MM.1S (cell line): ENCODE measurements around the gene ADISSP.

Experiments
- EZH2 ChIP-seq: fragments of 300-600 bp; sonication (generic); optimal IDR thresholded peaks from 2 replicates; pipeline ENCODE3; 2017; ENCODE audit warnings: low read depth, mild to moderate bottlenecking, antibody characterized with exemption, low read length, mixed read lengths
- EZH2phosphoT487 ChIP-seq: fragments of 300-600 bp; sonication (generic); IDR thresholded peaks from 2 replicates; pipeline ENCODE4 v1.6.1; 2018; ENCODE audit warnings: antibody characterized with exemption, low read length
- TF ChIP-seq, protein P1 (sequence below): fragments of 300-600 bp; sonication (generic); IDR thresholded peaks from 2 replicates; pipeline ENCODE4 v1.5.1; 2016; ENCODE audit warnings: antibody characterized with exemption, low read length, mixed read lengths

DNA sequence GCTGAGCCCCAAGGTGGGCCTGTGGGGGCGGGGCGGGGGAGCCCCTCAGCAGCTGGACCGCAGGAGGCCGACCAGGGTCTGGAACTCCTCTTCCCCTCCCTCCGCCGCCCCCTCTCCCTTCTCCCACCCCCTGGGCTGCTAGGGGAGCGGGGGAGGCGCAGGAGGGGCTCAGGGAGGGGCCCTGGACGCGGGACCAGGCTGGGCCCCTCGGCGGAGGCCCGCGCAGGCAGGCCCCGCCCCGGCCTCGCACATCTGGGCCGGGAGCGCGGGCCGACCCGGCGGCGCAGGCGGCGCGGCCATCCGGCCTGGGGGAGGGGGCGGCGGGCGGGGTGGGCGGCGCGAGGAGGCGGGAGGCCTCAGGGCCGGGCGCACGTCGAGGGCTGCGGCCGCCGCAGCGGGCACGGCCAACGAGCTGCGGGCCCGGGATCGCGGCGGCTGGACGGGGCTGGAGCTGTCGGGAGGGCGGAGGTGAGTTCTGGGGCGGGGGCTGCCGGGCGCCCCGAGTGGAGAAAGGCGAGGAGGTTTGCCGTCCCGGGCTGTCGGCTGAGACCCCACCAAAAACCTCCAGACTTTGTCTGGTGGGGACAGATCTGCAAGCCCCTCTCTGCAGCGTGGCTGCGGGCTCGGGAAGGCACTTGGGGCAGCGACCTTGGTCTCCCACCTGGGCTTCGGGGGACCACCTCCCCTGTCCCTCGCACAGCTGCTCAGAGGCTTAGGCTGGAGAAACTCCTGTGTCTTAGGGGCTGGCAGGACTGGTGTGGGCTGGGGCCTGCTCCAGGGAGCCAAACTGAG is 35.0 kb downstream of the ADISSP start, which contains the start of gene HSPA12B:
- TF ChIP-seq, protein P1, sequence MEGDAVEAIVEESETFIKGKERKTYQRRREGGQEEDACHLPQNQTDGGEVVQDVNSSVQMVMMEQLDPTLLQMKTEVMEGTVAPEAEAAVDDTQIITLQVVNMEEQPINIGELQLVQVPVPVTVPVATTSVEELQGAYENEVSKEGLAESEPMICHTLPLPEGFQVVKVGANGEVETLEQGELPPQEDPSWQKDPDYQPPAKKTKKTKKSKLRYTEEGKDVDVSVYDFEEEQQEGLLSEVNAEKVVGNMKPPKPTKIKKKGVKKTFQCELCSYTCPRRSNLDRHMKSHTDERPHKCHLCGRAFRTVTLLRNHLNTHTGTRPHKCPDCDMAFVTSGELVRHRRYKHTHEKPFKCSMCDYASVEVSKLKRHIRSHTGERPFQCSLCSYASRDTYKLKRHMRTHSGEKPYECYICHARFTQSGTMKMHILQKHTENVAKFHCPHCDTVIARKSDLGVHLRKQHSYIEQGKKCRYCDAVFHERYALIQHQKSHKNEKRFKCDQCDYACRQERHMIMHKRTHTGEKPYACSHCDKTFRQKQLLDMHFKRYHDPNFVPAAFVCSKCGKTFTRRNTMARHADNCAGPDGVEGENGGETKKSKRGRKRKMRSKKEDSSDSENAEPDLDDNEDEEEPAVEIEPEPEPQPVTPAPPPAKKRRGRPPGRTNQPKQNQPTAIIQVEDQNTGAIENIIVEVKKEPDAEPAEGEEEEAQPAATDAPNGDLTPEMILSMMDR: no peak
- TF ChIP-seq EZH2 (no peak), EZH2phosphoT487 (no peak)
